ENCODE data around the gene DEDD2. TPM values are rescaled to one million over a fixed set of nuclear protein-coding genes. Genes with fewer than 3 reads are reported as not detected.

Gene DEDD2
- polyA plus RNA-seq, 1 donor from 2014 or later: 69.9 TPM

GRCh38 chr19:42184401-42184861 lies 33.0 kb downstream of the DEDD2 start:
- TF ChIP-seq MXI1 (conservative IDR thresholded peaks at IDR 0.05; ENCODE audit: poor library complexity, severe bottlenecking): no peak
- no peak for TF ChIP-seq EZH2 (IDR thresholded peaks at IDR 0.05; ENCODE audit: borderline replicate concordance, insufficient read depth, low read length, poor library complexity, severe bottlenecking)
- TF ChIP-seq TAF1 (IDR thresholded peaks at IDR 0.05; ENCODE audit: low read depth): no peak
- TF ChIP-seq RAD21 (conservative IDR thresholded peaks at IDR 0.05): peak; percentile 93
- no peak for TF ChIP-seq REST (IDR thresholded peaks at IDR 0.05; ENCODE audit: borderline replicate concordance)
- TF ChIP-seq POLR2AphosphoS5 (IDR thresholded peaks at IDR 0.05): no peak
- TF ChIP-seq CTCF (IDR thresholded peaks at IDR 0.05; ENCODE audit: poor library complexity, severe bottlenecking): peak; percentile 94
- no peak for TF ChIP-seq EP300 (conservative IDR thresholded peaks at IDR 0.05; ENCODE audit: poor library complexity, severe bottlenecking)
- peak; percentile 98 for TF ChIP-seq SMC3 (conservative IDR thresholded peaks at IDR 0.05; ENCODE audit: poor library complexity)
- no peaks in the 10 kb centered on the region for H3K9me2 ChIP-seq (ENCODE audit: insufficient read depth, low read length)
- H2AFZ ChIP-seq (ENCODE audit: low read depth, low read length): no peak overlapping the region
- H3K9me3 ChIP-seq (ENCODE audit: low read length): no peaks in the 10 kb centered on the region
- no peaks in the 10 kb centered on the region for H3K36me3 ChIP-seq (ENCODE audit: insufficient read depth, low read length)
- H3K27ac ChIP-seq (ENCODE audit: low read length): no peak overlapping the region
- no peak overlapping the region for H3K4me3 ChIP-seq (ENCODE audit: low read length)
- no peaks in the 10 kb centered on the region for H3F3A ChIP-seq (ENCODE audit: insufficient read depth, low read length, poor library complexity, severe bottlenecking)
- H3K9ac ChIP-seq (ENCODE audit: low read length): no peak overlapping the region
- H3K79me2 ChIP-seq (replicated peaks; ENCODE audit: insufficient read depth, low read length): no peaks in the 10 kb centered on the region
- no peaks in the 10 kb centered on the region for H4K20me1 ChIP-seq (ENCODE audit: insufficient read depth)
- H3K4me2 ChIP-seq (ENCODE audit: low read length): no peak overlapping the region
- H3K27me3 ChIP-seq (ENCODE audit: insufficient read depth, low read depth, low read length): no peaks in the 10 kb centered on the region

- no peaks in the 10 kb centered on the region for H4K20me1 ChIP-seq (ENCODE audit: insufficient read depth)
- H3K4me3 ChIP-seq (ENCODE audit: low read length): no peak overlapping the region
- H3K4me2 ChIP-seq (ENCODE audit: low read length): no peak overlapping the region
- H3K79me2 ChIP-seq (replicated peaks; ENCODE audit: insufficient read depth, low read length): peaks cover 23% of the 10 kb centered on the region
- H3F3A ChIP-seq (ENCODE audit: insufficient read depth, low read length, poor library complexity, severe bottlenecking): peaks cover 7% of the 10 kb centered on the region
- no peaks in the 10 kb centered on the region for H3K36me3 ChIP-seq (ENCODE audit: insufficient read depth, low read length)
- no peak for TF ChIP-seq EZH2 (IDR thresholded peaks at IDR 0.05; ENCODE audit: borderline replicate concordance, insufficient read depth, low read length, poor library complexity, severe bottlenecking)
- TF ChIP-seq RAD21 (conservative IDR thresholded peaks at IDR 0.05): peak; percentile 25
- TF ChIP-seq REST (IDR thresholded peaks at IDR 0.05; ENCODE audit: borderline replicate concordance): no peak
- peak; percentile 63 for TF ChIP-seq CTCF (IDR thresholded peaks at IDR 0.05; ENCODE audit: poor library complexity, severe bottlenecking)
- peak; percentile 24 for TF ChIP-seq SMC3 (conservative IDR thresholded peaks at IDR 0.05; ENCODE audit: poor library complexity)
- no peak for TF ChIP-seq TAF1 (IDR thresholded peaks at IDR 0.05; ENCODE audit: low read depth)
- peak; percentile 51 for TF ChIP-seq POLR2AphosphoS5 (IDR thresholded peaks at IDR 0.05)
- TF ChIP-seq EP300 (conservative IDR thresholded peaks at IDR 0.05; ENCODE audit: poor library complexity, severe bottlenecking): no peak
- no peak for TF ChIP-seq MXI1 (conservative IDR thresholded peaks at IDR 0.05; ENCODE audit: poor library complexity, severe bottlenecking)
- H3K27me3 ChIP-seq (ENCODE audit: insufficient read depth, low read depth, low read length): no peaks in the 10 kb centered on the region
- peak overlapping the region; percentile 100 for H3K27ac ChIP-seq (ENCODE audit: low read length)
- peak overlapping the region; percentile 87 for H3K9ac ChIP-seq (ENCODE audit: low read length)
- H3K9me2 ChIP-seq (ENCODE audit: insufficient read depth, low read length): no peaks in the 10 kb centered on the region
- H2AFZ ChIP-seq (ENCODE audit: low read depth, low read length): no peak overlapping the region
- no peaks in the 10 kb centered on the region for H3K9me3 ChIP-seq (ENCODE audit: low read length)
Measured at GRCh38 chr19:42178791-42179674, 38.4 kb downstream of the DEDD2 start.
